ENCODE measurements around the gene PQBP1.

PQBP1 gene

DNA sequence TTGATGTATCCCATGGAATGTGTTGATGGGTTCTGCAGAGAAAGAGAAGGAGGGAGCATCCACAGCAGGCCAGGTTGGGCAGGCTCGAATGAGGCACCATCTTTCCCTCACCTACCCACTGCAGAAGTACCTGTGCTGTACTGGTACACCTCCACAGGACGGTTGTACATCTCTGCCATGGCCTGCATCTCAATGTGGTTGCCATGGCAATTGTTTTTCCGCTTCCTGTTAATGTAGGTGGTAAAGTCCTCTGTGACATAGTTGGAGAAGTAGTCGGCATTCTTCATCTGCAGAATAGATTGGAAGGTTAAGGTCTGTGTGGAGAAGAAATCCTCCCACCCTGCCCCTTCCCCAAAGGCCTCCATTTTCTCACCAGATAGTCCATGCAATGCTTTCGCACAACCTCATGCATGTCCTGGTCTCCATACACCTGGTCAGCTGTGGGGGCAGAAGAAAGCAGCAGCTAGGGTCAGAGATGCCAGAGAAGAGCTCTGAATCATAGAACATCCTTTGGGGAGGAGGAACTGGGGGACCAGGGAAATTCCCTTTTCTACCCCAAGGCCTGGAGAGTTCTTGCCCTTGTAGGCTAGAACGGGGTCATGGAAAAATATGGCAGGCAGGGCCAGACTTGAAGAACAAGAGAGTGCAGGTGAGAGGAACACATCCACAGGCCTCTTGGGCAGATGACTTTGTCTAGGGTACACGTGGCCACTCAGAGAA lies 37.0 kb downstream of the PQBP1 start:
- H3F3A ChIP-seq (ENCODE audit: low read depth) = no peaks in the 10 kb centered on the region
- peaks cover 10% of the 10 kb centered on the region; the same call in 1 of the 2 replicates for H3K79me2 ChIP-seq (ENCODE audit: insufficient read depth, low read length)
- peaks cover 39% of the 10 kb centered on the region; the same call in 1 of the 2 replicates for H3K36me3 ChIP-seq (ENCODE audit: insufficient read depth, low read length)
- H3K27me3 ChIP-seq (ENCODE audit: insufficient read depth, low read length, poor library complexity, severe bottlenecking) = no peaks in the 10 kb centered on the region
- H3K4me2 ChIP-seq (ENCODE audit: low read depth, low read length, poor library complexity, severe bottlenecking) = no peak overlapping the region
- H3K9me2 ChIP-seq (replicated peaks; ENCODE audit: low read depth, low read length) = no peaks in the 10 kb centered on the region
- no peaks in the 10 kb centered on the region for H3K9me3 ChIP-seq (ENCODE audit: insufficient read depth, low read depth, low read length)
- peaks cover 5% of the 10 kb centered on the region for H3K4me1 ChIP-seq (ENCODE audit: insufficient read depth, low read length, poor library complexity, severe bottlenecking)
- H2AFZ ChIP-seq (ENCODE audit: low read length) = no peak overlapping the region
- H3K4me3 ChIP-seq (ENCODE audit: low read length, poor library complexity, severe bottlenecking) = no peak overlapping the region
- no peak overlapping the region for H3K9ac ChIP-seq (ENCODE audit: low read depth, low read length, poor library complexity, severe bottlenecking)
- no peak for TF ChIP-seq EZH2phosphoT487 (IDR thresholded peaks at IDR 0.05; ENCODE audit: borderline replicate concordance)
- TF ChIP-seq, protein P1, sequence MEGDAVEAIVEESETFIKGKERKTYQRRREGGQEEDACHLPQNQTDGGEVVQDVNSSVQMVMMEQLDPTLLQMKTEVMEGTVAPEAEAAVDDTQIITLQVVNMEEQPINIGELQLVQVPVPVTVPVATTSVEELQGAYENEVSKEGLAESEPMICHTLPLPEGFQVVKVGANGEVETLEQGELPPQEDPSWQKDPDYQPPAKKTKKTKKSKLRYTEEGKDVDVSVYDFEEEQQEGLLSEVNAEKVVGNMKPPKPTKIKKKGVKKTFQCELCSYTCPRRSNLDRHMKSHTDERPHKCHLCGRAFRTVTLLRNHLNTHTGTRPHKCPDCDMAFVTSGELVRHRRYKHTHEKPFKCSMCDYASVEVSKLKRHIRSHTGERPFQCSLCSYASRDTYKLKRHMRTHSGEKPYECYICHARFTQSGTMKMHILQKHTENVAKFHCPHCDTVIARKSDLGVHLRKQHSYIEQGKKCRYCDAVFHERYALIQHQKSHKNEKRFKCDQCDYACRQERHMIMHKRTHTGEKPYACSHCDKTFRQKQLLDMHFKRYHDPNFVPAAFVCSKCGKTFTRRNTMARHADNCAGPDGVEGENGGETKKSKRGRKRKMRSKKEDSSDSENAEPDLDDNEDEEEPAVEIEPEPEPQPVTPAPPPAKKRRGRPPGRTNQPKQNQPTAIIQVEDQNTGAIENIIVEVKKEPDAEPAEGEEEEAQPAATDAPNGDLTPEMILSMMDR (conservative IDR thresholded peaks at IDR 0.05; ENCODE audit: low read length) = no peak
- H4K20me1 ChIP-seq (ENCODE audit: insufficient read depth, low read length, poor library complexity, severe bottlenecking) = peaks cover 5% of the 10 kb centered on the region

GRCh38 chrX:48935301-48935670 lies 37.6 kb downstream of the PQBP1 start:
- H2AFZ ChIP-seq (ENCODE audit: low read length) = no peak overlapping the region
- H3K4me2 ChIP-seq (ENCODE audit: low read depth, low read length, poor library complexity, severe bottlenecking) = no peak overlapping the region
- H4K20me1 ChIP-seq (ENCODE audit: insufficient read depth, low read length, poor library complexity, severe bottlenecking) = peaks cover 5% of the 10 kb centered on the region
- no peaks in the 10 kb centered on the region for H3K9me2 ChIP-seq (replicated peaks; ENCODE audit: low read depth, low read length)
- peaks cover 42% of the 10 kb centered on the region; the same call in 1 of the 2 replicates for H3K36me3 ChIP-seq (ENCODE audit: insufficient read depth, low read length)
- no peaks in the 10 kb centered on the region for H3K9me3 ChIP-seq (ENCODE audit: insufficient read depth, low read depth, low read length)
- no peak for TF ChIP-seq EZH2phosphoT487 (IDR thresholded peaks at IDR 0.05; ENCODE audit: borderline replicate concordance)
- TF ChIP-seq, protein P1 (conservative IDR thresholded peaks at IDR 0.05; ENCODE audit: low read length) = no peak
- no peaks in the 10 kb centered on the region for H3K27me3 ChIP-seq (ENCODE audit: insufficient read depth, low read length, poor library complexity, severe bottlenecking)
- H3K4me1 ChIP-seq (ENCODE audit: insufficient read depth, low read length, poor library complexity, severe bottlenecking) = peaks cover 5% of the 10 kb centered on the region
- peaks cover 15% of the 10 kb centered on the region; the same call in 1 of the 2 replicates for H3K79me2 ChIP-seq (ENCODE audit: insufficient read depth, low read length)
- H3K9ac ChIP-seq (ENCODE audit: low read depth, low read length, poor library complexity, severe bottlenecking) = no peak overlapping the region
- H3K4me3 ChIP-seq (ENCODE audit: low read length, poor library complexity, severe bottlenecking) = no peak overlapping the region
- no peaks in the 10 kb centered on the region for H3F3A ChIP-seq (ENCODE audit: low read depth)

DNA sequence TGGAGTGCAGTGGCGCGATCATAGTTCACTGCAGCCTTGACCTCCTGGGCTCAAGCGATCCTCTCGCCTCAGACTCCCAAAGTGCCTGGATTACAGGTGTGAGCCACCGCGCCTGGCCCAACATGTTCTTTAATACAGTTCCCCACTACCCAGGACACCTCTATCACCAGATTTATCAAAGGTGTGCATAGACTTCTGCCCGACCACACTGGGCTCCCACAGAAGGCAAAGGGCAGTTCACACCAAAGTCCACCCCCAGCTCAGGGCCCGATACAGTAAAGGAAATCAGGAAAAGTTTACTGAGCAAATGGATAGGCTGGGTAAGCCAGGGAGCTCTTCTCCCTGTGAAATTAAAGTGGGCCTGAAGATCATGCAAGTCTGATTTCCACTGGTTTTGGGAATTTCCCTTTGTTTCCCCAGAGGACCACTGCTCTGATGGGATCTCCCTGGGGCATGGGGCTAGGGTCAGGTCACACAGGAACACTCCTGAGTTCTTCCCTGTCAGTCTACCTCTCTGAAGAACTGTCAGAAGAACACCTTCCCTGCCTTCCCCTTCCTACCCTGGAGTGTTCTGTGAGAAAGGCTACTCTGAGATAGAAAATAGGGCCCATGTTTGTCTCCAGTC lies 38.8 kb downstream of the PQBP1 start:
- H3K9me3 ChIP-seq (ENCODE audit: insufficient read depth, low read depth, low read length) = no peaks in the 10 kb centered on the region
- no peak overlapping the region for H2AFZ ChIP-seq (ENCODE audit: low read length)
- H3F3A ChIP-seq (ENCODE audit: low read depth) = no peaks in the 10 kb centered on the region
- H4K20me1 ChIP-seq (ENCODE audit: insufficient read depth, low read length, poor library complexity, severe bottlenecking) = peaks cover 5% of the 10 kb centered on the region
- no peak overlapping the region for H3K4me3 ChIP-seq (ENCODE audit: low read length, poor library complexity, severe bottlenecking)
- peaks cover 40% of the 10 kb centered on the region; the same call in 1 of the 2 replicates for H3K36me3 ChIP-seq (ENCODE audit: insufficient read depth, low read length)
- H3K79me2 ChIP-seq (ENCODE audit: insufficient read depth, low read length) = peaks cover 22% of the 10 kb centered on the region; the same call in 1 of the 2 replicates
- H3K4me2 ChIP-seq (ENCODE audit: low read depth, low read length, poor library complexity, severe bottlenecking) = peak overlapping the region; percentile 46
- H3K9me2 ChIP-seq (replicated peaks; ENCODE audit: low read depth, low read length) = no peaks in the 10 kb centered on the region
- no peak for TF ChIP-seq EZH2phosphoT487 (IDR thresholded peaks at IDR 0.05; ENCODE audit: borderline replicate concordance)
- TF ChIP-seq, protein P1 (conservative IDR thresholded peaks at IDR 0.05; ENCODE audit: low read length) = no peak
- H3K9ac ChIP-seq (ENCODE audit: low read depth, low read length, poor library complexity, severe bottlenecking) = no peak overlapping the region
- H3K4me1 ChIP-seq (ENCODE audit: insufficient read depth, low read length, poor library complexity, severe bottlenecking) = peaks cover 5% of the 10 kb centered on the region
- H3K27me3 ChIP-seq (ENCODE audit: insufficient read depth, low read length, poor library complexity, severe bottlenecking) = no peaks in the 10 kb centered on the region

All from Loucy (cell line).